Gastrocnemius medialis (tissue), 4 donors: ENCODE results near the gene ZNF384.

Experiments
- CTCF ChIP-seq, 5 experiments: fragments of 450-650 bp in 3 of 5; fragments of 200-600 bp in 2 of 5; sonication (generic) in 2 of 5; IDR thresholded peaks in 4 of 5; conservative IDR thresholded peaks in 1 of 5; 1 replicate in 4 of 5; 2 replicates in 1 of 5; pipeline ENCODE4 v1.5.1; 2016 to 2019; ENCODE audit warnings: antibody characterized with exemption in 5 of 5, mild to moderate bottlenecking in 3 of 5, moderate library complexity in 3 of 5
- POLR2A ChIP-seq, 2 donors: fragments of 450-650 bp; IDR thresholded peaks; one replicate each; pipeline ENCODE4 v1.6.1; 2017; ENCODE audit warnings: antibody characterized with exemption in 2 of 2, mild to moderate bottlenecking in 2 of 2, moderate library complexity in 2 of 2

GRCh38 chr12:6666211-6666610 is 23.0 kb downstream of the ZNF384 start:
- TF ChIP-seq CTCF (IDR thresholded peaks at IDR 0.05 in 4 of 5, conservative IDR thresholded peaks at IDR 0.05 in 1 of 5) (no peak), POLR2A (IDR thresholded peaks at IDR 0.05) (no peak)
